Duodenal mucosa (tissue), 2 donors: ENCODE results near the gene PP2D1.

Experiments used
- H3K27ac ChIP-seq: one replicate; pipeline ENCODE4 v1.7.0; 2013; ENCODE audit warnings: low read depth, low read length
- H3K27me3 ChIP-seq, 2 donors: one replicate each; pipeline ENCODE4 v1.7.0; 2013; ENCODE audit warnings: low read length in 2 of 2, control low read depth in 1 of 2; ENCODE audit not compliant: insufficient read depth in 2 of 2, control insufficient read depth in 1 of 2
- H3K36me3 ChIP-seq, 2 donors: one replicate each; pipeline ENCODE4 v1.7.0; 2013; ENCODE audit warnings: low read length in 2 of 2, control low read depth in 1 of 2; ENCODE audit not compliant: insufficient read depth in 2 of 2, control insufficient read depth in 1 of 2
- H3K4me1 ChIP-seq, 2 donors: one replicate each; pipeline ENCODE4 v1.7.0; 2013; ENCODE audit warnings: low read length in 2 of 2, control low read depth in 1 of 2; ENCODE audit not compliant: insufficient read depth in 2 of 2, control insufficient read depth in 1 of 2
- H3K4me3 ChIP-seq, 2 donors: one replicate each; pipeline ENCODE4 v1.7.0; 2013; ENCODE audit warnings: low read length in 2 of 2, low read depth in 1 of 2
- H3K9ac ChIP-seq, 2 donors: one replicate each; pipeline ENCODE4 v1.7.0; 2013; ENCODE audit warnings: low read length in 2 of 2, low read depth in 1 of 2
- H3K9me3 ChIP-seq, 2 donors: one replicate each; pipeline ENCODE4 v1.7.0; 2013; ENCODE audit warnings: low read length in 2 of 2, control low read depth in 1 of 2; ENCODE audit not compliant: control insufficient read depth in 1 of 2

The PP2D1 gene, protein sequence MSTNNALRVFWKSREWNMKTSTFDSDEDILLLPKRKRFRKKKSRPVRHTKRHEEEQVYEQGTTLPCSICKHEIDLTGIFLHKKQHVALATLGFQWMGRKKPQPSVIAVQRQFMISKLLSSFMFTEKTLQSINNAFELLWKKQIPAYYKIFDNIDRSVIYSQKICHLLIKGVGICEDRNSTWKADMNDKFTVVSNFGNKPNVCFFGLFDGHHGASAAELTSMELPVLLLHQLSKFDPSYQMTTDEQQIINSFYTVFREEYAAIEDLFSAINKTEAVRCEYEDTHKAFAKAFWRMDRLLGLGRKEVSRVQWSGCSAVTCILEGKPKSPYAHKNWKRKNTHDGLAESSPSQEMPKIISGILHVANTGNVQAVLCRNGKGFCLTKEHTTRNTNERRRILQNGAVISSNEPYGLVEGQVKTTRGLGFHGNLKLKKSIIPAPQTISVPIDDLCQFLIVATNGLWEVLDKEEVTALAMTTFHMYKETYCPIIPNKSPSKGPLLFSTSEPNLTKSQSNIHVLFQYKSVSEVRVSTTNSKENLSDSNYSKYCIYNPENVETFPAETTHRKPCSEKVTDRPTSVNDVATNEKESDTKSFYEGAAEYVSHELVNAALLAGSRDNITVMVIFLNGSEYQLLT

DNA sequence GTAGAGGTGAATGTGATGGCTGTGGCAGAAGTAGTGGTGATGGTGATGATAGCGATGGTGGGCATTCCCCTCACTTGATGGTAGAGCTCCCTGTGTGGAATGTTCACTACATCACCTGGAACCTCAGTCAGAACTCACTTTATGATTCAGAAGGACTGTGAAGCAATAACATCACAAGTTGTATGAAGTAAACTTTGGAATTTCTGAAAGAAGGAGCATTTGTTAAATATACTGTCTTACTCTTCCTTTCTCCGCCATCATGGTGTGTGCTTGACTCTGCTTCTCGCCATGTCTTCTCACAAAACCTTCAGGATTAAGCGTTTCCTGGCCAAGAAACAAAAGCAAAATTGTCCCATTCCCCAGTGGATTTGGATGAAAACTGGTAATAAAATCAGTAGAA, at the start of gene PP2D1:
Gene PP2D1 (minus strand): TSS at position 101 of the 400 bp plus-strand sequence. CDS start 192 bp downstream, outside the sequence.
- Histone ChIP-seq H3K9ac (no peak within 1 kb of the TSS), H3K36me3 (no peaks in the 10 kb centered on the region), H3K27ac (no peak within 1 kb of the TSS), H3K27me3 (no peaks in the 10 kb centered on the region), H3K4me3 (no peak within 1 kb of the TSS), H3K4me1 (no peaks in the 10 kb centered on the region), H3K9me3 (no peaks in the 10 kb centered on the region)

DNA sequence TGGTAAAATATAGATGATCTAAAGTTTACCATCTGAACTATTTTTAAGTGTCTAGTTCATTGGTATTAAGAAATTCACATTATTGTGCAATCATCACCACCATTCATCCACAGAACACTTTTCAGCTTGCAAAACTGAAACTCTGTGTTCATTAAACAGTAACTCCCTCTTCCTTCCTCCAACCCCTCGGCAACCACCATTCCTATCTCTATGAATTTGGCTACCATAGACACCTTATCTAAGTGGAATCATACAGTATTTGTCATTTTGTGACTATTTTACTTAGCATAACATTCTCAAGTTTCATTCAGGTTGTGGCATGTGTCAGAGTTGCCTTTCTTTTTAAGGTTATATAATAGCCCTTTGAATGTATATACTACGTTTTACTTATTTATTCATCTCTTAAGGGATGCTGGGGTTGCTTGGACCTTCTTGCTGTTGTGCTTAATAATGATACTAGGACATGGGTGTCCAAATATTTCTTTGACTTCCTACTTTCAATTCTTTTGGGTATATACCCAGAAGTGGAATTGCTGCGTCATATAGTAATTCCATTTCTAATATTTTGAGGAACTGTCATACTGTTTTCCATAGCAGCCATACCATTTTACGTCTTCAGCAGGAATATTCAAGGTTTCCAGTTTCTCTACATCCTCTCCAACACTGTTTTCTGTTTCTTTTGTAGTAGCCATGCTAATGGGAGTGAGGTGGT, 49.1 kb upstream of the PP2D1 start:
- Histone ChIP-seq H3K9ac (no peak overlapping the region), H3K4me3 (peak overlapping the region in 1 of 2 donors; percentile 0), H3K27me3 (no peaks in the 10 kb centered on the region), H3K9me3 (no peaks in the 10 kb centered on the region), H3K4me1 (peaks cover 16 to 19% of the 10 kb centered on the region in 2 donors), H3K27ac (no peak overlapping the region), H3K36me3 (no peaks in the 10 kb centered on the region)

DNA sequence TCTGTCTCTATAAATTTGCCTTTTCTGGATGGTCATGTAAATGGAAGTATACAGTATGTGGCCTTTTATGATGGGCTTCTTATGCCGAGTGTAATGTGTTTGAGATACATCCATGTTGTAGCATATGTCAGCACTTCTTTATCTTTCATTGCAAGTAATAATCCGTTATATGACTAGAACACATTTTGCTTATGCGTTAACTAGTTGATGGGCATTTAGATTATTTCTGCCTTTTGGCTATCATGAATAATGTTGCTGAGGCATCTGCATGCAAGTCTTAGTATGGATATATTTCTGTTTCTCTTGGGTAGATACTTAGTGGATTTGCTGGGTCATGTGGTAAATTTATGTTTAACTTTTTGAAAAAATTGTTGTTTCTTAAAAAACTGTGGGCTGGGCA, 47.9 kb upstream of the PP2D1 start:
- H3K4me3 ChIP-seq = no peak overlapping the region
- H3K9me3 ChIP-seq = no peaks in the 10 kb centered on the region
- no peaks in the 10 kb centered on the region for H3K27me3 ChIP-seq
- H3K4me1 ChIP-seq = peaks cover 24 to 31% of the 10 kb centered on the region in 2 donors
- no peak overlapping the region for H3K9ac ChIP-seq
- no peaks in the 10 kb centered on the region for H3K36me3 ChIP-seq
- no peak overlapping the region for H3K27ac ChIP-seq

DNA sequence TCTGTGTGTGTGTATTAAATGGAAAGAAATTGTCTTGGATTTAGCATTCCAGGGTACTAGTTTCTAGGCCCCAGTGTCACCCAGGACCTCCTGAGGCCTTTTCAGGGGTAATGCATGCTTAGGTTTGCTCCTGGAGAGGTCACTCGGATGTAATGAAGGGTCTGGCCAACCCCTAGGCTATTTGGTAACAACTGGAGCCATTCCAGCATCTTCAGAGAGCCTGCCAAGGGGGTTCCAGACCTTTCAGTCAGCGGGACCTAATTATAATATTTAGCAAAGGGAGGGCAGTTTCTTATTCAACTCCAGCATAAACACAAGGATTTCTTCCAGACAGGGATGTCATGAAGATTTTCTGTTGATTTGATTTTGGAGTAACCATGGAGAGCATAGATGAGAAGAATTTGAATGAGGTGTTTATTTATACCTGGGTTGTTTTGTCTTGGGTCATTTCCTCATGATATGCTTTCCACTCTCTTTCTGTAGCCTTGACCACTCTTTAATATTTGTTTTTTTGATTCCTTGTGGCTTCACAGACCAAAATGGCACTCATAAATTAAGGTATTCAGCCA, 45.6 kb upstream of the PP2D1 start:
- Histone ChIP-seq H3K4me3 (no peak overlapping the region), H3K4me1 (peaks cover 32 to 39% of the 10 kb centered on the region in 2 donors), H3K27me3 (no peaks in the 10 kb centered on the region), H3K36me3 (no peaks in the 10 kb centered on the region), H3K9me3 (no peaks in the 10 kb centered on the region), H3K27ac (no peak overlapping the region), H3K9ac (no peak overlapping the region)

DNA sequence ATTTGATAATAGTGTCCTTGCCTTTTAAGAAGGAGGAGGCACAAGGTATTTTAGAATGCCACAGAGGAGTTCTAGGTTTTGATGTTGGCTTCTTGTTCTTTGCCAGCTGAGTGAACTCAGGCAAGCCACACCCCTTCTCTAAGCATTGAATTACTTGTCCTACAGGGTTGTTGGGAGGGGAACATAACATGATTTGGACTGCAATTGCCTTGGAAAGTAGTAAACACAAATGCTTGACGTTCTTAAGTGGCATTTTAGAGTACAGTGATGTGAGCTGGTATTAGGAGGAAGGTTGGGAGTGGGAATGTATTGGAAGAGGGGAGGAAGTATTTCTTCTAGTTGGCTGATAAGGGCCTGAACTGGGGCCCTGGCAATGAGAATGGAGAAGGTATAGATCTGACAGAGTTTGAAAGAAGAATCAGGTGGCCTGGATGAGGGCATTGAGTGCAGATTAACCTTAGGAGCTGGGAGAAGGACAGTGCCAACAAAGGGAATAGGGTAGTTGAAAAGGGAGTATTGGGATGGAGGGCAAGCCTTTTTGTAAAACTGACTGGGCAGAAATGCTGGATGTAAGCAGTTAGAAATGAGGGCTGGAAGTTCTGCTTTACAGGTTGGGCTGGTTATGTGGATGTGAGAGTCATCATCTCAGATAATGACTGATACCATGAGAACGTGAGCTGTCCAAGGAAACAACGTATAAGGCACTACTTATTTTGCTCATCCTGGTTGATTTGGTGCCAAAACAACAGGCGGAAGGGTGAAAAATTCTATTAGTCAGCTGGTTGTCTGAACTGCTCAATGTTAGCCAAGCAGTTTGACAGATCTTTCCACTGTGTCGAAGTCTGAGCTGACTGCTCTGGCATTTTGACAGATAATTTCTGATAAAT, 44.9 kb upstream of the PP2D1 start:
- no peaks in the 10 kb centered on the region for H3K36me3 ChIP-seq
- H3K9me3 ChIP-seq = no peaks in the 10 kb centered on the region
- no peaks in the 10 kb centered on the region for H3K27me3 ChIP-seq
- no peak overlapping the region for H3K9ac ChIP-seq
- no peak overlapping the region for H3K27ac ChIP-seq
- peaks cover 32 to 39% of the 10 kb centered on the region in 2 donors for H3K4me1 ChIP-seq
- H3K4me3 ChIP-seq = no peak overlapping the region

DNA sequence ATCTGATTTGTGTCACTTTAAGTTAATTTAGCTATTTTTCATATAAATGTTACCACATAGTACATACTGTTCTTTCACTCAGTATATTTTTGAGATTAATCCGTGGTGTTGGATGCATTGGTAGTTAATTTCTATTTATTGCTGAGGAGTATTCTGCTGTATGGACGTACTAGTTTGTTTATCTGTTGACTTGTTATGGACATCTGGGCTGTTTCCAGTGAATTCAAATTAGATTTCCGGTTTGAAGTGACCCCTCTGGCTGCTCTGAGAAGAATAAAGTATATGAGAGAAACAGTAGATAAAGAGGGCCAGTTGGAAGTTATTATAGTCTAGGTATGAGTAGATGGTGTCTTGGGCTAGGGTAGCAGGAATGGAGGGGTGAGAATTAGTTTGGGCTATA, 43.8 kb upstream of the PP2D1 start:
- H3K9me3 ChIP-seq = no peaks in the 10 kb centered on the region
- H3K4me1 ChIP-seq = peaks cover 32 to 35% of the 10 kb centered on the region in 2 donors
- H3K4me3 ChIP-seq = no peak overlapping the region
- H3K36me3 ChIP-seq = no peaks in the 10 kb centered on the region
- H3K27ac ChIP-seq = no peak overlapping the region
- H3K9ac ChIP-seq = no peak overlapping the region
- H3K27me3 ChIP-seq = no peaks in the 10 kb centered on the region

DNA sequence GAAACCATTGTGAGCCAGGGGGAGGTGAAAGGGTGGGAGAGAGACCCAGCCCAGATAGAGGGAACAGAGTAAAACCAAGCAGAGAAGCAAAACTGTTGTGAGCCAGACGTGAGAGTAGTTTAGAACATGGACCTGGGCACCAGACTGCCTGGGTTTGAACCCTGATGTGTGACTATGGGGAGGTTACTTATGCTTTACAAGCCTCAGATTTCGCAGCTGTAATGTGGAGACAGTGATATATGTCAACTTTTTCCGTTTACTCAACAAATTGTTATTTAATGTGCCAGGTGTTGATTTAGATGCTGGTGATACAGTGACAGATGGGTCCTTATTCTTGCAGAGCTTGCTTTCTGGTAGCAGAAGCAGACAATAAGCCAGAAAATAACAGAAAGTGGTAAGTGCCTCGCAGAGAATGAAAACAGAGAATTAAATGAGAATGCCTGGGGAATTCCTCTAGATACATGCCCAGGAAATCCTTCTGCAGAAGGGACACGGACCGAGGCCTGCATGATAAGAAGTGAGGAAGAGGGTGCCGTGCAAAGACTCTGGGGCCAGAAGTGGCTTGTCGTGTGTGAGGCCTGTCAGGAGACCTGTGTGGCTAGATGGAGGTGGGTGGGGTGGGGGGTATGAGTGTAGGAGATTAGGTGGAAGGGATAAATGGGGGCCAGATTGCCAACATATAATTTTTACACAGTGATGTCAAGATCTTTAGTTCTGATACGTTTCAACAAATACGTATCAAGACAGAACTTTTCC, 43.1 kb upstream of the PP2D1 start:
- no peak overlapping the region for H3K27ac ChIP-seq
- H3K36me3 ChIP-seq = no peaks in the 10 kb centered on the region
- peaks cover 32 to 35% of the 10 kb centered on the region in 2 donors for H3K4me1 ChIP-seq
- H3K9ac ChIP-seq = no peak overlapping the region
- H3K9me3 ChIP-seq = no peaks in the 10 kb centered on the region
- no peaks in the 10 kb centered on the region for H3K27me3 ChIP-seq
- no peak overlapping the region for H3K4me3 ChIP-seq

DNA sequence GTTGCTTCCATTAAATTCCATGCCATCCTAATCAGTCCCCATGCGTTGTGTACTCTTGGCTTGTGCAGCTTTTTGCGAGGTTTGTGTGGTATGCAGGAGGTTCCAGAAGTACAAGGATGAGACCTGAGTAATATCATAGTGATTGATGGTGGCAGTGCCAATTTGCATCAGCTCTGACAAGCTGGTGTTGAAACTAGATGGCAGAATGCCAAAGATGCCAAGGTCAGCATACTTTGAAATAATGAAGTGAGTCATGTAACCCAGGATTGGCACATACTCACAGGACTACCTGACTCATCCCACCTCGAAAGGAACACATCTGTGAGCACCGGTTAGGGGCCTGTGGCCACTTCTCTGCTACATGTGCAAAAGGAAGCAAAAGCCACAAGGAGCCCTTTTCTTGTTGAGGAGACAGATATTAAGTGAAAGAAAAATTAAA, 42.5 kb upstream of the PP2D1 start:
- no peaks in the 10 kb centered on the region for H3K27me3 ChIP-seq
- no peaks in the 10 kb centered on the region for H3K9me3 ChIP-seq
- H3K27ac ChIP-seq = no peak overlapping the region
- no peak overlapping the region for H3K4me3 ChIP-seq
- H3K4me1 ChIP-seq = peaks cover 33 to 35% of the 10 kb centered on the region in 2 donors
- H3K9ac ChIP-seq = no peak overlapping the region
- H3K36me3 ChIP-seq = no peaks in the 10 kb centered on the region

DNA sequence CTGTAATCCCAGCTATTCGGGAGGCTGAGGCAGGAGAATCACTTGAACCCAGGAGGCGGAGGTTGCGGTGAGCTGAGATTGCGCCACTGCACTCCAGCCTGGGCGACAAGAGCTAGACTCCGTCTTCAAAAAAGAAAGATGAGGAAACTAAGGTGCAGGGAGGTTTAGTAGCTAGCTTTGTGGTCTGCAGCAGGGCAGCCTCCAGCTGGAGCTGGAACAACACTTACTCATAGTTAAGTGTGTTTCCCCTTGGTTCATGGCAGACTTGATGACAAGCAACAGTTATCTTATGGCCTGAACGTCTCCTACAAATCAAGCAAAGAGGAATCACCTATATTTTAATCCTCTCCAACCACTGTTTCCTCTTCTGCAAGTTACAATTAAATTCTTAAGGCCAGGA, 40.8 kb upstream of the PP2D1 start:
- Histone ChIP-seq H3K27me3 (no peaks in the 10 kb centered on the region), H3K4me3 (no peak overlapping the region), H3K9ac (no peak overlapping the region), H3K4me1 (peaks cover 35 to 46% of the 10 kb centered on the region in 2 donors), H3K27ac (no peak overlapping the region), H3K36me3 (no peaks in the 10 kb centered on the region), H3K9me3 (no peaks in the 10 kb centered on the region)
